AG04449 (cell line): ENCODE data around the gene GBP1.

Experiments used
- CTCF ChIA-PET: fragments of 350-600 bp; formaldehyde crosslinking; extraction: SDS; loops from one replicate; lab custom pipeline; 2021; ENCODE audit warnings: antibody characterized with exemption; lab: Yijun Ruan, JAX
- POLR2A ChIA-PET: fragments of 400-600, 350-600 bp; formaldehyde crosslinking; extraction: SDS; loops from one replicate; lab custom pipeline; 2020; ENCODE audit warnings: antibody characterized with exemption, inconsistent platforms; lab: Yijun Ruan, JAX
- DNase-seq: peaks from one replicate; pipeline ENCODE4 v3.0.0-alpha.2; 2010; ENCODE audit warnings: low read depth, low spot score
- H3K4me3 ChIP-seq: 2 replicates; pipeline ENCODE4 v1.5.1; 2011; ENCODE audit warnings: low read depth, mild to moderate bottlenecking, control low read depth, low read length
- TF ChIP-seq, protein P1 (sequence below): IDR thresholded peaks from one replicate; pipeline ENCODE4 v1.5.1; 2011; ENCODE audit warnings: mild to moderate bottlenecking, moderate library complexity, low read length, control low read depth, inconsistent platforms; ENCODE audit not compliant: insufficient read depth; ENCODE audit errors: missing control alignments

The GBP1 gene

GRCh38 chr1:89100412-89100811 is 35.4 kb upstream of the GBP1 start:
- POLR2A ChIA-PET = no interaction called here

DNA sequence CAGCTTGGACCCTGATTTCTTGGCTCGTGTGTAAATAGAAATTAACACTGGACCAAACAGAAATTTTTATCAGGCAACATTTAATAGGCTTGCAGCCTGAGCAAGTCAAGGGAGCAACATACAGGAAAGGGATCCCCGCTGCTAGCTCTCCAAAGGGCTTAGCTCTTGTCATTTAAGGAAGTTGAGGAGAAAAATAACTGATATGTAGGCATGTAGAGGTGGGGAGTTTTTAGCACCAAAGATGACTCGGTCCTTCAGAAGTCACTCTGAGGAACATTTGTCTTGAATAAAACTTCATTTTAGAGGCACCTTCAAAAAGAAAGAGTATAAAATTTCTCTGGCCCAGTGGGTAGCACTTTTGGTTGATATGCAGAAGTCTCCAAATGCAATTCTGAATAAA is 33.8 kb upstream of the GBP1 start:
- TF ChIP-seq, protein P1, sequence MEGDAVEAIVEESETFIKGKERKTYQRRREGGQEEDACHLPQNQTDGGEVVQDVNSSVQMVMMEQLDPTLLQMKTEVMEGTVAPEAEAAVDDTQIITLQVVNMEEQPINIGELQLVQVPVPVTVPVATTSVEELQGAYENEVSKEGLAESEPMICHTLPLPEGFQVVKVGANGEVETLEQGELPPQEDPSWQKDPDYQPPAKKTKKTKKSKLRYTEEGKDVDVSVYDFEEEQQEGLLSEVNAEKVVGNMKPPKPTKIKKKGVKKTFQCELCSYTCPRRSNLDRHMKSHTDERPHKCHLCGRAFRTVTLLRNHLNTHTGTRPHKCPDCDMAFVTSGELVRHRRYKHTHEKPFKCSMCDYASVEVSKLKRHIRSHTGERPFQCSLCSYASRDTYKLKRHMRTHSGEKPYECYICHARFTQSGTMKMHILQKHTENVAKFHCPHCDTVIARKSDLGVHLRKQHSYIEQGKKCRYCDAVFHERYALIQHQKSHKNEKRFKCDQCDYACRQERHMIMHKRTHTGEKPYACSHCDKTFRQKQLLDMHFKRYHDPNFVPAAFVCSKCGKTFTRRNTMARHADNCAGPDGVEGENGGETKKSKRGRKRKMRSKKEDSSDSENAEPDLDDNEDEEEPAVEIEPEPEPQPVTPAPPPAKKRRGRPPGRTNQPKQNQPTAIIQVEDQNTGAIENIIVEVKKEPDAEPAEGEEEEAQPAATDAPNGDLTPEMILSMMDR = no peak
- DNase-seq = no peak
- POLR2A ChIA-PET = no interaction called here
- CTCF ChIA-PET = no interaction called here
- H3K4me3 ChIP-seq = no peak overlapping the region

More at GRCh38 chr1:89100412-89100811, 35.4 kb upstream of the GBP1 start:
- TF ChIP-seq, protein P1 = no peak
- CTCF ChIA-PET = no interaction called here
- DNase-seq = no peak
- H3K4me3 ChIP-seq = no peak overlapping the region

DNA sequence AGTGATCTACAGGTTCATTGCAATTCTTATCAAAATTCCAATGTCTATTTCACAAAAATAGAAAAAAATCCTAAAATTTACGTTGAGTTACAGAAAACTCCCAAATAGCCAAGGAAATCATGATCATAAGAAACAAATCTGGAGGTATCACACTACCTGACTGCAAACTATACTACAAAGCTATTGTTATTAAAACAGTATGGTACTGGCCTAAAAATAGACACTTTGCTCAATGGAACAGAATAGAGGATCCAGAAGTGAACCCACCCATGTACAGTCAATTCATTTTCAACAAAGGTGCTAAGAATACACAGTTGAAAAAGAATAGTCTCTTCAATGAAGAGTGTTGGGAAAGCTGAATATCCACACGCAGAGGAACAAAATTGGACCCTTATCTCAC is 30.7 kb upstream of the GBP1 start:
- ChIA-PET POLR2A (no interaction called here), CTCF (interaction anchor here (1.6 kb wide), 1 partner anchor 10 kb away, joined by 11 read pairs; no protein-coding TSS in a partner anchor)
- DNase-seq = no peak
- TF ChIP-seq, protein P1 = no peak
- H3K4me3 ChIP-seq = no peak overlapping the region

DNA sequence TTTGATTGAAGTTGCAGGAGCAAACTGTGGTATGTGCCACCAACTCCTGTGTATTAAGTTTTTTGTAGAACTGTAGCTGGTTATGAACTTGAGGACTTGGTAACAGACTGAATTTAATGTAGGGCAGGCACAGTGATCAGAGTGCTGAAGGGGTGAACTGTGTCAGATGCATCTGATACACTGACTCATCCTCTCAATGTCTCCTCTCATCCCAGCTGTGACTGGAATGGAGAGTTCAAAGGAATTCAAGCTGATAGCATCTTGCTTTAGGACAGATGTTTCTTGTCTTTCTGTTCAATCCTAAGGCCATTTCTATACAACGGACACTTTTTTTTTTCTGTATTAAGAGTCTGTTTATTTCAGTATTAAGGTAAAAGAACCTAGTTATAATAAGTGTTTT is 25.0 kb upstream of the GBP1 start:
- TF ChIP-seq, protein P1 = no peak
- POLR2A ChIA-PET = no interaction called here
- no peak for DNase-seq
- H3K4me3 ChIP-seq = no peak overlapping the region
- CTCF ChIA-PET = interaction anchor here (3.1 kb wide), 1 partner anchor 269 kb away, joined by 15 read pairs; no protein-coding TSS in a partner anchor

DNA sequence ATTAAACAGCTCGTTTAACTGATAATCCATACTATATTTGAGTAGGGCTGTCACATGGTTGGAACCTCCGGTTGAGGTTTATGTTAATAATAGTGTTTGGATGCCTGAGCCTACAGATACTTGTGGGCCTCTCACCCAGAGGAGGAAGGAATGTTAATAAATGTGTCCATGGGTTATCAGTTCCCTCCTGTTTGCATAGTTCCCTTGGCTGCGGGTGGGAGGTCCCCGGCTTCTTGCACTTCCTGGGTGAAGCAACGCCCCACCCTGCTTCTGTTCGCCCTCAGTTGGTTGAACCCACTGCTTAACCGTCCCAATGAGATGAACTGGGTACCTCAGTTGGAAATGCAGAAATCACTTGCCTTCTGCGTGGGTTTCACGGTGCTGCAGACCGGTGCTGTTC is 23.6 kb upstream of the GBP1 start:
- H3K4me3 ChIP-seq = no peak overlapping the region
- ChIA-PET POLR2A (no interaction called here), CTCF (interaction anchor here (1.4 to 3.1 kb wide), 2 partner anchors 13 to 270 kb away, joined by 4 to 15 read pairs; no protein-coding TSS in a partner anchor)
- no peak for DNase-seq
- TF ChIP-seq, protein P1 = no peak

- TF ChIP-seq, protein P1 = no peak
- ChIA-PET CTCF (interaction anchor here (1.0 to 3.1 kb wide), 4 partner anchors 12 to 271 kb away, joined by 3 to 15 read pairs (median 4); no protein-coding TSS in a partner anchor), POLR2A (no interaction called here)
- DNase-seq = no peak
- no peak overlapping the region for H3K4me3 ChIP-seq
These were observed 22.2 kb upstream of the GBP1 start for GRCh38 chr1:89087241-89087640.
